Uterus (tissue), 2 donors: ENCODE results near the gene HOXA3.

Experiments used
- CTCF ChIP-seq, 4 experiments: fragments of 200-600 bp in 2 of 4; fragments of 450-650 bp in 2 of 4; sonication (generic) in 2 of 4; IDR thresholded peaks; one replicate each; pipeline ENCODE4 v1.5.1; 2016 to 2019; ENCODE audit warnings: antibody characterized with exemption in 4 of 4, mild to moderate bottlenecking in 2 of 4, moderate library complexity in 1 of 4
- POLR2A ChIP-seq, 2 donors: fragments of 450-650 bp; IDR thresholded peaks; one replicate each; pipeline ENCODE4 v1.6.1; 2016; ENCODE audit warnings: antibody characterized with exemption in 2 of 2, mild to moderate bottlenecking in 1 of 2, moderate library complexity in 1 of 2

DNA sequence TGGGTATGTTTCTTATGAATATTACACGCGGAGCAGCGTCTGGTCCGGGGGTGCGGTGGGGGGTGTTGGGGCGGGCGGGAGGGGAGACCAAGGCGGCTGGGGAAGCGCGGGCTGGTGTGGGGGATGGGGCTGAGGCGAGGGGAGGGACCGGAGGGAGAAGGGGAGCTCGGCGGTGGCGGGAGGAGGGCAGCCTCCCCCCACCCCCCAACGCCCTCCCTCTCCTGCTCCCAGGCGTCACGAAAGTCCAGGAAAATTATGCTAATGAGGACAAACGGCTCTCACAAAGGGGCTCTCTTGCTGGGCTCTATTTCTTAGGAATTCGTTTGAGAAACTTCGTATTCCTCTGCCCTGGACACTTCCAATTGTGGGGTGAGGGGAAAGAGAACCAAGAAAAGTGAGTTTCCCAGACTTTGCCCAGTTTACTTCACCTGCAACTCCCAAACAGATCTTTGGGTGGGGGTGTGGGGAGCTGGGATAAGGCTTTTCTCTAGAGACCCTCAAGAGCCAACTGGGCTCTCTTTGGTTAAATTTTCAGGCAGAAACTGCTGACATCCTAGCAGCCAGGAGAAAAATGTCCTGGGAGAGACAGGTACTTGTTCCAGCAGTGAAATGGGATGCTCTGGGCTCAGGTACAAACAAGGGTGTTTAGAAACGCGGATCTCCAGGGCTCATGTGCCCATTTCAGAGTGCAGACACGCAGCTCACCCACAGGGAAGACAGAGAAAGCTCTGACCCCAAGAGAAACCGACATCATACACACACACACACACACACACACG, 38.2 kb downstream of the HOXA3 start:
- TF ChIP-seq POLR2A (IDR thresholded peaks at IDR 0.05) (no peak), CTCF (IDR thresholded peaks at IDR 0.05) (no peak)
